Activated naive CD4-positive, alpha-beta T cell treated with anti-CD3 and anti-CD28 coated beads for 36 hours (primary cell): Measurements from ENCODE around the gene SOD2. TPM values are rescaled to one million over a fixed set of nuclear protein-coding genes. Genes with fewer than 3 reads are reported as not detected.
A peak's percentile ranks its signal among the peaks of the same experiment; 100 is the strongest.
"Not testable (repeated sequence)": the region's sequence is repeated elsewhere in the genome, so short reads cannot be mapped to it uniquely, and the experiment has no call there.

Source experiments
- CTCF ChIA-PET: fragments of 350-600 bp; sonication (Branson Sonifier 250); formaldehyde crosslinking; loops from one replicate; lab custom pipeline; 2021; ENCODE audit warnings: antibody characterized with exemption; lab: Charles Lee
- DNase-seq: peaks from one replicate; pipeline ENCODE4 v3.0.0-alpha.2; 2020
- H3K27ac Mint-ChIP-seq: one replicate; pipeline ENCODE4 v1.8.0; 2021; ENCODE audit warnings: mild to moderate bottlenecking, mixed read lengths
- H3K27me3 Mint-ChIP-seq: one replicate; pipeline ENCODE4 v1.8.0; 2021; ENCODE audit warnings: low read depth, mixed read lengths
- H3K36me3 Mint-ChIP-seq: one replicate; pipeline ENCODE4 v1.8.0; 2021; ENCODE audit warnings: low read depth, mixed read lengths
- H3K4me1 Mint-ChIP-seq: one replicate; pipeline ENCODE4 v1.8.0; 2021; ENCODE audit warnings: low read depth, mixed read lengths
- H3K4me3 Mint-ChIP-seq: one replicate; pipeline ENCODE4 v1.8.0; 2021; ENCODE audit warnings: mild to moderate bottlenecking, moderate library complexity, mixed read lengths
- H3K9me3 Mint-ChIP-seq: one replicate; pipeline ENCODE4 v1.8.0; 2021; ENCODE audit warnings: mixed read lengths
- intact Hi-C: fragments of 100-400 bp; cut with micrococcal nuclease; formaldehyde crosslinking; loops from one replicate; pipeline ENCODE4 v1.15.1; 2023
- total RNA-seq, 2 experiments: library from RNA; stranded (reverse); gene quantifications; one replicate each; pipeline ENCODE4 v1.2.3, GENCODE V29; 2021

SOD2 gene
- 100 to 1,000 TPM; 256 to 260 TPM for total RNA-seq

DNA sequence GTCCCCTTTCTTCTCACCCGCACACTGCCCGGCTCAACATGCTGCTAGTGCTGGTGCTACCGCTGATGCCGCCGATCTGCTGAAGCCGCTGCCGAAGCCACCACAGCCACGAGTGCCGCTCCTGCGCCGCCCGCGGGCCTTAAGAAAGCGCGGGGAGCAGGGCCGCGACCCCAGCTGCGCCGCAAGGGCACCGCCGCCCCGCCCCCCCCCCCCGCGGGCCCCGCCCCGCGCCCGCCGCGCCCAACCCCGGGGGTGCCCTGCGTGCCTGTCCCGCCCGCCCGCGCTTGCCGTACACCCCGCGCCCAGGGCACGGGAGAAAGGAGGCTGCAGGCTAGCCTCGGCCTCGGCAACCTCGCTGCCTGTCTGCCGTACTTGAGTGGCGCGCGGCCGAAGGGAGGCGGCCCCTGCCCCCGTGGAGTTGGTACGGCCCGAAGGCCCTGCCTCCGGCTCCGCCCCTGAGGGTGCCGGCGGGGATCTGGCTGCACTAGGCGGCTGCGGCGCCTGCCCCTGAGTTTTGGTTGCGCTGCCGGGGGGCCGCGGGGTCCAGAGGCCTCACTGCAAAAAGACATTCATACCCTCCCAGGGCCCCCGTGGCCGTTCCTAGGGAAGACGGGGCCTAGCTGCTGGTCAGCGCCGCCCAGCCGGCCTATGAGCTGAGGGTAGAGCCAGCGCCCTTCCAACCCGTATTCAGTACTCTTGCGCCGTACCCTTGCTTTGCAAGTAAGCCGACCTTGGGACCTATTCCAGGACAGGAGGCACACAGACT lies at the start of gene SOD2:
Gene SOD2 (minus strand): TSS at position 114 of the 766 bp plus-strand sequence. CDS start 74 bp downstream, at position 40.
- Mint-ChIP-seq H3K9me3 (no peaks in the 10 kb centered on the region), H3K4me1 (peaks cover 35% of the 10 kb centered on the region), H3K36me3 (peaks cover 30% of the 10 kb centered on the region), H3K4me3 (peak within 1 kb of the TSS; percentile 95), H3K27me3 (no peaks in the 10 kb centered on the region), H3K27ac (peak within 1 kb of the TSS; percentile 96)
- CTCF ChIA-PET = interaction anchor here (1.0 to 4.2 kb wide), 4 partner anchors 27 to 96 kb away, joined by 3 to 25 read pairs (median 7); partner anchors contain the start of genes MRPL18 and TCP1
- DNase-seq = peak; percentile 84
- intact Hi-C loops = loop anchor here (1.0 to 5.0 kb wide), 8 partner anchors 34 to 1046 kb away; partner anchors contain the start of genes ACAT2, EZR, TCP1 and WTAP

DNA sequence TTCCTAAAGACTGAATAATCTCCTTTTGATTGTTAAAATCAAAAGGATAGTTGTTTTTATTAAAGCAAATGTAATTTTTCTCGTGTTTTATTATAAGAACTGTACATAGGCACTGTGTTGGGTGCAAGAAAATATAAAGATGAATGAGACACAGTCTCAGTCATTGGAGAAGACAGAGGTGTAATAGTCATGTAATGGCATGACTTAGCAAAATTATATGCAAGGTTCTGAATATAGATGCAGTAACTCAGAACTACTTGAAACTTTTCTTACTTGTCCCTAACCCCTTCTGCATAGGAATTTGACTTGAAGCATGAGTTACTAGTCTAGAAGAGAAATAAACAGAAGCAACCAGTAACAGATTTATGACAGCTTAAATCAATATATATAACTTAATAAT lies 49.1 kb upstream of the SOD2 start:
- CTCF ChIA-PET = interaction anchor here (1.1 kb wide), 1 partner anchor 10 kb away, joined by 3 read pairs; no protein-coding TSS in a partner anchor
- Mint-ChIP-seq H3K27ac (peak overlapping the region; percentile 36), H3K27me3 (no peaks in the 10 kb centered on the region), H3K4me1 (peaks cover 39% of the 10 kb centered on the region), H3K36me3 (peaks cover 50% of the 10 kb centered on the region), H3K9me3 (no peaks in the 10 kb centered on the region), H3K4me3 (no peak overlapping the region)
- intact Hi-C loops = no loop called here
- no peak for DNase-seq

GRCh38 chr6:159739341-159739740 lies 46.3 kb upstream of the SOD2 start:
- no peaks in the 10 kb centered on the region for H3K27me3 Mint-ChIP-seq
- CTCF ChIA-PET = interaction anchor here (0.6 to 1.4 kb wide), 2 partner anchors 12 to 525 kb away, joined by 3 read pairs; no protein-coding TSS in a partner anchor
- H3K36me3 Mint-ChIP-seq = peaks cover 35% of the 10 kb centered on the region
- H3K9me3 Mint-ChIP-seq = no peaks in the 10 kb centered on the region
- peaks cover 38% of the 10 kb centered on the region for H3K4me1 Mint-ChIP-seq
- H3K4me3 Mint-ChIP-seq = no peak overlapping the region
- DNase-seq = no peak
- H3K27ac Mint-ChIP-seq = no peak overlapping the region
- intact Hi-C loops = no loop called here

DNA sequence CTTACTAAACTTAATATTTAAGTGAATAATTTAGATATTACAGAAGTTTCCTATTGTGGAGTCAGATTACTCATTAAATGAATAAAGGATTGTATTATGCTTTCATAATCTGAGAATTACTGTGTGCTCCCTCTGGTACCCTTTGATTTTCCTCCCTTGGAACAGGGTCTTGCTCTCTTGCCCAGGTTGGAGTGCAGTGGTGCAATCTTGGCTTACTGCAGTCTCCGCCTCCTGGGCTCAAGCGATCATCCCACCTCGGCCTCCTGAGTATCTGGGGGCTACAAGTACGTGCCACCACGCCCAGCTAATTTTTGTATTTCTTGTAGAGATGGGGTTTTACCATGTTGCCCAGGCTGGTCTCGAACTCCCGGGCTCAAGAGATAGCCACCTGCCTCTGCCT lies 43.9 kb upstream of the SOD2 start:
- DNase-seq = no peak
- Mint-ChIP-seq H3K4me3 (no peak overlapping the region), H3K4me1 (peaks cover 48% of the 10 kb centered on the region), H3K27me3 (no peaks in the 10 kb centered on the region), H3K27ac (no peak overlapping the region), H3K9me3 (no peaks in the 10 kb centered on the region), H3K36me3 (peaks cover 20% of the 10 kb centered on the region)
- CTCF ChIA-PET = interaction anchor here (0.6 to 1.5 kb wide), 3 partner anchors 10 to 24 kb away, joined by 3 to 4 read pairs (median 3); no protein-coding TSS in a partner anchor
- intact Hi-C loops = no loop called here

DNA sequence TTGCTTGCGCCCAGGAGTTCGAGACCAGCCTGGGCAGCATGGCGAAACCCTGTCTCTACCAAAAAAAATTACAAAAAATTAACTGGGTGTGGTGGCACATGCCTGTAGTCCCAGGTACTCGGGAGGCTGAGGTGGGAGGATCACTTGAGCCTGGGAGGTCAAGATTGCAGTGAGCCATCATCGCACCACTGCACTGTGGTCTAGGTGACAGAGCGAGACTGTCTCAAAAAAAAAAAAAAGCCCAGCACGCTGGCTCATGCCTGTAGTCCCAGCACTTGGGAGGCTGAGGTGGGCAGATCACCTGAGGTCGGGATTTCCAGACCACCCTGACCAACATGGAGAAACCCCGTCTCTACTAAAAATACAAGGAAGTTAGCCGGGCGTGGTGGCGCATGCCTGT lies 40.4 kb upstream of the SOD2 start:
- Mint-ChIP-seq H3K36me3 (peaks cover 24% of the 10 kb centered on the region), H3K27ac (peak overlapping the region; percentile 46), H3K4me1 (peaks cover 59% of the 10 kb centered on the region)
- H3K27me3 Mint-ChIP-seq, DNase-seq, intact Hi-C loops, H3K4me3 Mint-ChIP-seq, H3K9me3 Mint-ChIP-seq: not testable (repeated sequence)
- CTCF ChIA-PET = interaction anchor here (0.6 to 0.8 kb wide), 2 partner anchors 69 to 235 kb away, joined by 3 read pairs; no protein-coding TSS in a partner anchor

GRCh38 chr6:159732550-159732949 lies 39.5 kb upstream of the SOD2 start:
- H3K4me3 Mint-ChIP-seq, H3K9me3 Mint-ChIP-seq, H3K27me3 Mint-ChIP-seq, intact Hi-C loops, DNase-seq: not testable (repeated sequence)
- Mint-ChIP-seq H3K27ac (peak overlapping the region; percentile 63), H3K36me3 (peaks cover 26% of the 10 kb centered on the region), H3K4me1 (peaks cover 51% of the 10 kb centered on the region)
- CTCF ChIA-PET = interaction anchor here (0.7 to 1.4 kb wide), 5 partner anchors 9 to 235 kb away, joined by 3 to 6 read pairs (median 3); no protein-coding TSS in a partner anchor

DNA sequence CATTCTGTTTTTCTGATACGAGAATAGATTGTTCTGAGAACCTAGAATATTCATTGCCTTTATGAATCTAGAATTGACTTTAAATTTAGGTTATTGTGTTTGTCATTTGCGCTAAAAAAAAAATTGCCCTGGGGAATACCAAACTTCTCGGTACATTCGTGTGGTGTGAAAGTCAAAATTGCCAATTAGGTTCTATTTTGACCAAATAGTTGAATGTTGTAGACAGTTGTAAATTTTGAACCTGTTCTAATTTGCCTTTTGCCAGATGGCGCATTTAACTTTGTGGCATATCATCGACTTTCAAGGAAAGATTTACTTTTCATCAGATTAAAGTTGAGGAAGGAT lies 37.3 kb upstream of the SOD2 start:
- intact Hi-C loops = no loop called here
- CTCF ChIA-PET = interaction anchor here (0.8 kb wide), 1 partner anchor 38 kb away, joined by 4 read pairs; no protein-coding TSS in a partner anchor
- Mint-ChIP-seq H3K36me3 (peaks cover 30% of the 10 kb centered on the region), H3K9me3 (no peaks in the 10 kb centered on the region), H3K4me1 (peaks cover 48% of the 10 kb centered on the region), H3K27ac (peak overlapping the region; percentile 59), H3K27me3 (no peaks in the 10 kb centered on the region), H3K4me3 (no peak overlapping the region)
- DNase-seq = no peak

GRCh38 chr6:159729598-159730331 lies 36.7 kb upstream of the SOD2 start:
- Mint-ChIP-seq H3K9me3 (no peaks in the 10 kb centered on the region), H3K27ac (peak overlapping the region; percentile 59), H3K4me3 (peak overlapping the region; percentile 91), H3K4me1 (peaks cover 47% of the 10 kb centered on the region), H3K36me3 (peaks cover 30% of the 10 kb centered on the region), H3K27me3 (no peaks in the 10 kb centered on the region)
- CTCF ChIA-PET = interaction anchor here (0.8 to 1.9 kb wide), 5 partner anchors 8 to 97 kb away, joined by 3 to 6 read pairs (median 5); no protein-coding TSS in a partner anchor
- no peak for DNase-seq
- intact Hi-C loops = loop anchor here (2.0 kb wide), 1 partner anchor 15 kb away; no protein-coding TSS in a partner anchor

DNA sequence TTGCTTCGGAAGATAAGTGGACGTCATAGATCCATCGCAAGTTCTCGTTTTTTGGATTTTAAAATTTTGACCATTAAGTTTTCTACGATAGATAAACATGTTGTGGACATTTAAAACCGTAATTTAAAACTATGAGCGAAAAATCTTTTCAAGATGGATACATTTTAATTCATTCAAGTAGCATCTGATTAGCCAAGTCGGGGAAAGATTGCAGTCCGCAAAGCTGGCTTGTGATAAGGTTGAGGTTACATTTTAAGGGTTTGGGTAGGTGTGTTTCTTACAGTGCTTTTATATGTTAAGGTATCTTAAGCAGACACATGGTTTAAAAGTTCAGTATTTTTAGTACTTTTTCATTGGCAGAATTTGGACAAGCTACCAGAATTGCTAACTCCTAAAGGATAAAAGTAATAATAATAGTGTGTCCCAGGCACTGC lies 35.5 kb upstream of the SOD2 start:
- H3K36me3 Mint-ChIP-seq = peaks cover 35% of the 10 kb centered on the region
- DNase-seq = no peak
- H3K4me1 Mint-ChIP-seq = peaks cover 46% of the 10 kb centered on the region
- H3K9me3 Mint-ChIP-seq = no peaks in the 10 kb centered on the region
- peak overlapping the region; percentile 91 for H3K4me3 Mint-ChIP-seq
- no peaks in the 10 kb centered on the region for H3K27me3 Mint-ChIP-seq
- intact Hi-C loops = loop anchor here (1.0 to 2.0 kb wide), 2 partner anchors 10 to 16 kb away; no protein-coding TSS in a partner anchor
- H3K27ac Mint-ChIP-seq = peak overlapping the region; percentile 93
- CTCF ChIA-PET = interaction anchor here (0.9 to 1.9 kb wide), 6 partner anchors 8 to 95 kb away, joined by 3 to 7 read pairs (median 5); partner anchors contain the start of genes MRPL18 and TCP1

- Mint-ChIP-seq H3K4me3 (peak overlapping the region; percentile 91), H3K4me1 (peaks cover 48% of the 10 kb centered on the region), H3K27ac (peak overlapping the region; percentile 93), H3K27me3 (no peaks in the 10 kb centered on the region), H3K9me3 (no peaks in the 10 kb centered on the region), H3K36me3 (peaks cover 41% of the 10 kb centered on the region)
- CTCF ChIA-PET = interaction anchor here (1.0 to 1.9 kb wide), 2 partner anchors 37 to 62 kb away, joined by 3 to 6 read pairs; partner anchors contain the start of genes MRPL18 and TCP1
- intact Hi-C loops = loop anchor here (1.0 to 2.0 kb wide), 9 partner anchors 10 to 251 kb away; partner anchors contain the start of genes ACAT2, IGF2R, SOD2 and TCP1
- DNase-seq = peak; percentile 63
Measured at GRCh38 chr6:159727717-159728445, 34.8 kb upstream of the SOD2 start.
